Measurements from ENCODE around the gene HSD3B7. TPM values are rescaled to one million over a fixed set of nuclear protein-coding genes. Genes with fewer than 3 reads are reported as not detected.
A peak's percentile ranks its signal among the peaks of the same experiment; 100 is the strongest.

HSD3B7 gene
- total RNA-seq, 2 donors from 2014 or later, result 10.3 to 10.7 TPM

- TF ChIP-seq CTCF (IDR thresholded peaks at IDR 0.05), result no peak
- intact Hi-C loops (cut with DNase I), result loop anchor here (2.0 to 10.0 kb wide), 5 partner anchors 49 to 891 kb away; partner anchors contain the start of genes STX4, VKORC1, ZNF267 and ZNF843
- no peak overlapping the region for H3K4me3 ChIP-seq
- H3K9me3 ChIP-seq, result no peaks in the 10 kb centered on the region
- no peaks in the 10 kb centered on the region for H3K27me3 ChIP-seq (replicated peaks; ENCODE audit: insufficient read depth)
- no peak overlapping the region for H3K27ac ChIP-seq
- 77% methylated on average over 14 of the region's 14 CpGs for WGBS
- H3K36me3 ChIP-seq, result peaks cover 5 to 14% of the 10 kb centered on the region in 2 donors
- DNase-seq (ENCODE audit: low spot score), result no peak
- no peaks in the 10 kb centered on the region for H3K4me1 ChIP-seq (replicated peaks)
These were observed 953 bp upstream of the HSD3B7 start for GRCh38 chr16:30983898-30984610.

DNA sequence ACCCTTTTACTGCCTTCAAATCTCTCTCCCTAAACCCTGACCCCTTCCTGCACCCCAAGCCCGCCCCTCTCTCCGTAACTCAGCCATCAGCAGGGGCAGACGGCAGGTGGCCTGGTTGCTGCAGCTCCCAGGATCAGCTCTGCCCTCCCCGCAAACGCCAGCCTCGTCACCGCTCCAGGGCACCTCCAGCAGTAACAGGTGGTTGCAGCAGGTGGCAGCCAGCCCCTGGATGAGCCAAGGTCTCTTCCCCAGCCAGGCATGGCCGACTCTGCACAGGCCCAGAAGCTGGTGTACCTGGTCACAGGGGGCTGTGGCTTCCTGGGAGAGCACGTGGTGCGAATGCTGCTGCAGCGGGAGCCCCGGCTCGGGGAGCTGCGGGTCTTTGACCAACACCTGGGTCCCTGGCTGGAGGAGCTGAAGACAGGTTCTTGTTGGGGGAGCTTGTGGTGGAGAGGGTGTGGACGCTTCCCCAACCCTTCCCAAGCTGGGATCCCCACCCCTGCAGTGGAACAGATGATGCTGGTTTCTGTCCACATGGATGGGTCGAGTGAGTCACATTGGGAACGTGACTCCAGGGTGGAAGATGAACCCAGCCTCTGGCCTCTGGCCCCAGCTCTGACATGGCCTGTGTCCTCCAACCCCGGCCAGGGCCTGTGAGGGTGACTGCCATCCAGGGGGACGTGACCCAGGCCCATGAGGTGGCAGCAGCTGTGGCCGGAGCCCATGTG is 558 bp downstream of the HSD3B7 start:
- Histone ChIP-seq H3K27me3 (replicated peaks; ENCODE audit: insufficient read depth) (no peaks in the 10 kb centered on the region), H3K27ac (peak overlapping the region; percentile 16 to 61), H3K4me3 (peak overlapping the region; percentile 21 to 34), H3K4me1 (replicated peaks) (no peaks in the 10 kb centered on the region), H3K36me3 (peaks cover 5% of the 10 kb centered on the region in 2 donors), H3K9me3 (no peaks in the 10 kb centered on the region)
- 48% methylated on average over 19 of the region's 20 CpGs for WGBS
- peak; percentile 70 for DNase-seq (ENCODE audit: low spot score)
- intact Hi-C loops (cut with DNase I), result loop anchor here (2.0 to 10.0 kb wide), 4 partner anchors 47 to 889 kb away; partner anchors contain the start of genes STX4, VKORC1, ZNF267 and ZNF843
- TF ChIP-seq CTCF (IDR thresholded peaks at IDR 0.05) (peak in 2 of 4 experiments; percentile 22 to 50), POLR2A (IDR thresholded peaks at IDR 0.05) (no peak)

- TF ChIP-seq CTCF (IDR thresholded peaks at IDR 0.05) (no peak), POLR2A (IDR thresholded peaks at IDR 0.05) (no peak), POLR2AphosphoS5 (IDR thresholded peaks at IDR 0.05) (no peak)
- Histone ChIP-seq H3K4me1 (replicated peaks) (no peaks in the 10 kb centered on the region), H3K27me3 (replicated peaks; ENCODE audit: insufficient read depth) (no peaks in the 10 kb centered on the region), H3K4me3 (no peak overlapping the region), H3K36me3 (peaks cover 2 to 4% of the 10 kb centered on the region in 2 donors), H3K27ac (no peak overlapping the region), H3K9me3 (no peaks in the 10 kb centered on the region)
- intact Hi-C loops (cut with DNase I), result loop anchor here (10.0 kb wide), 2 partner anchors 108 to 888 kb away; partner anchors contain the start of genes VKORC1 and ZNF267
- DNase-seq (ENCODE audit: low spot score), result no peak
- 93% methylated on average over 29 of the region's 29 CpGs for WGBS
These were observed 1.4 kb downstream of the HSD3B7 start for GRCh38 chr16:30986129-30986991.

DNA sequence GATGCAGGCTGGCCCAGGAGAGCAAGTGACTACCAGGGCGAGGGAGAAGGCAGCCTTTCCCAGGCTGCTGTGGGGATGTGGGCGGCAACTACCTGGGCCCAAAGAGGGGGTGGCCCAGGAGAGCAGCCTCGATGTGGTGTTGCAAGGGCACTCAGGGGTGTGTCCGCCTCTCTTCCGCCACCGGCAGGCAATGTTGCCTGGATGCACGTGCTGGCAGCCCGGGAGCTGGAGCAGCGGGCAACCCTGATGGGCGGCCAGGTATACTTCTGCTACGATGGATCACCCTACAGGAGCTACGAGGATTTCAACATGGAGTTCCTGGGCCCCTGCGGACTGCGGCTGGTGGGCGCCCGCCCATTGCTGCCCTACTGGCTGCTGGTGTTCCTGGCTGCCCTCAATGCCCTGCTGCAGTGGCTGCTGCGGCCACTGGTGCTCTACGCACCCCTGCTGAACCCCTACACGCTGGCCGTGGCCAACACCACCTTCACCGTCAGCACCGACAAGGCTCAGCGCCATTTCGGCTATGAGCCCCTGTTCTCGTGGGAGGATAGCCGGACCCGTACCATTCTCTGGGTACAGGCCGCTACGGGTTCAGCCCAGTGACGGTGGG is 2.7 kb downstream of the HSD3B7 start:
- Histone ChIP-seq H3K27me3 (replicated peaks; ENCODE audit: insufficient read depth) (no peaks in the 10 kb centered on the region), H3K4me1 (replicated peaks) (no peaks in the 10 kb centered on the region), H3K4me3 (no peak overlapping the region), H3K9me3 (no peaks in the 10 kb centered on the region), H3K27ac (no peak overlapping the region), H3K36me3 (no peaks in the 10 kb centered on the region)
- DNase-seq (ENCODE audit: low spot score), result no peak
- intact Hi-C loops (cut with DNase I), result loop anchor here (10.0 kb wide), 2 partner anchors 107 to 887 kb away; partner anchors contain the start of genes VKORC1 and ZNF267
- 93% methylated on average over 30 of the region's 30 CpGs for WGBS
- TF ChIP-seq POLR2A (IDR thresholded peaks at IDR 0.05), result no peak
- no peak for TF ChIP-seq CTCF (IDR thresholded peaks at IDR 0.05)
- TF ChIP-seq POLR2AphosphoS5 (IDR thresholded peaks at IDR 0.05), result no peak

All from prostate gland (tissue), 2 donors.